WTC11 (cell line): ENCODE results near the gene SLC25A20. TPM values are rescaled to one million over a fixed set of nuclear protein-coding genes. Genes with fewer than 3 reads are reported as not detected.

Experiments
- ARID4B ChIP-seq: sonication (generic); formaldehyde crosslinking; IDR thresholded peaks from 2 replicates; pipeline ENCODE4 v1.8.0; 2023; ENCODE audit warnings: missing genetic modification reagents, mild to moderate bottlenecking, borderline replicate concordance
- CREM ChIP-seq: sonication (generic); formaldehyde crosslinking; IDR thresholded peaks from 2 replicates; pipeline ENCODE4 v1.8.1; 2022; ENCODE audit warnings: mild to moderate bottlenecking, missing genetic modification reagents, moderate library complexity
- ETV6 ChIP-seq: sonication (generic); formaldehyde crosslinking; IDR thresholded peaks from 2 replicates; pipeline ENCODE4 v1.8.1; 2022; ENCODE audit warnings: mild to moderate bottlenecking, missing genetic modification reagents
- FOXJ3 ChIP-seq: sonication (generic); formaldehyde crosslinking; IDR thresholded peaks from 2 replicates; pipeline ENCODE4 v1.9.0; 2021; ENCODE audit warnings: missing genetic modification reagents, mild to moderate bottlenecking, borderline replicate concordance
- FOXK1 ChIP-seq: sonication (generic); formaldehyde crosslinking; IDR thresholded peaks from 2 replicates; pipeline ENCODE4 v1.8.0; 2022; ENCODE audit warnings: mild to moderate bottlenecking, moderate library complexity, missing genetic modification reagents
- GABPB1 ChIP-seq: sonication (generic); formaldehyde crosslinking; IDR thresholded peaks from 2 replicates; pipeline ENCODE4 v1.8.1; 2023; ENCODE audit warnings: mild to moderate bottlenecking, missing genetic modification reagents
- IRF2 ChIP-seq: sonication (generic); formaldehyde crosslinking; IDR thresholded peaks from 2 replicates; pipeline ENCODE4 v1.8.0; 2022; ENCODE audit warnings: low read depth, missing genetic modification reagents, borderline replicate concordance
- KAT7 ChIP-seq: sonication (generic); formaldehyde crosslinking; IDR thresholded peaks from 2 replicates; pipeline ENCODE4 v1.8.1; 2023; ENCODE audit warnings: missing genetic modification reagents, mild to moderate bottlenecking, borderline replicate concordance
- MAX ChIP-seq: sonication (generic); formaldehyde crosslinking; IDR thresholded peaks from 2 replicates; pipeline ENCODE4 v1.8.0; 2022; ENCODE audit warnings: mild to moderate bottlenecking, missing genetic modification reagents
- NFYB ChIP-seq: sonication (generic); formaldehyde crosslinking; conservative IDR thresholded peaks from 2 replicates; pipeline ENCODE4 v1.8.0; 2022; ENCODE audit warnings: low read depth, missing genetic modification reagents
- NR1H2 ChIP-seq: sonication (generic); formaldehyde crosslinking; IDR thresholded peaks from 2 replicates; pipeline ENCODE4 v1.9.0; 2021; ENCODE audit warnings: mild to moderate bottlenecking, moderate library complexity, missing genetic modification reagents
- OVOL2 ChIP-seq: fragments of 250-450 bp; sonication (Bioruptor Pico); IDR thresholded peaks from 2 replicates; pipeline ENCODE4 v1.9.0; 2021; ENCODE audit warnings: mild to moderate bottlenecking, borderline replicate concordance
- PREB ChIP-seq: sonication (generic); formaldehyde crosslinking; IDR thresholded peaks from 2 replicates; pipeline ENCODE4 v1.8.1; 2022; ENCODE audit warnings: mild to moderate bottlenecking, missing genetic modification reagents, moderate library complexity, borderline replicate concordance
- TEAD1 ChIP-seq: sonication (generic); formaldehyde crosslinking; IDR thresholded peaks from 2 replicates; pipeline ENCODE4 v1.8.0; 2022; ENCODE audit warnings: mild to moderate bottlenecking, missing genetic modification reagents
- TP53 ChIP-seq: sonication (generic); formaldehyde crosslinking; IDR thresholded peaks from 2 replicates; pipeline ENCODE4 v1.8.1; 2023; ENCODE audit warnings: mild to moderate bottlenecking, missing genetic modification reagents
- ZBTB21 ChIP-seq: sonication (generic); formaldehyde crosslinking; IDR thresholded peaks from 2 replicates; pipeline ENCODE4 v1.8.1; 2023; ENCODE audit warnings: mild to moderate bottlenecking, missing genetic modification reagents, borderline replicate concordance
- ZNF138 ChIP-seq: sonication (generic); formaldehyde crosslinking; conservative IDR thresholded peaks from 2 replicates; pipeline ENCODE4 v1.8.1; 2022; ENCODE audit warnings: mild to moderate bottlenecking, moderate library complexity, missing genetic modification reagents
- ZNF232 ChIP-seq: sonication (generic); formaldehyde crosslinking; IDR thresholded peaks from 2 replicates; pipeline ENCODE4 v1.8.0; 2022; ENCODE audit warnings: mild to moderate bottlenecking, missing genetic modification reagents
- ZSCAN18 ChIP-seq: fragments of 250-450 bp; sonication (Bioruptor Pico); IDR thresholded peaks from 2 replicates; pipeline ENCODE4 v2.1.2; 2022; ENCODE audit warnings: mild to moderate bottlenecking, moderate library complexity
- total RNA-seq: library from RNA; stranded (reverse); gene quantifications from 3 replicates; pipeline ENCODE4 v1.2.3, GENCODE V29; 2021
- TF ChIP-seq, protein P1 (sequence below): sonication (generic); formaldehyde crosslinking; IDR thresholded peaks from 2 replicates; pipeline ENCODE4 v1.8.0; 2023; ENCODE audit warnings: mild to moderate bottlenecking, missing genetic modification reagents
- TF ChIP-seq, protein P2 (sequence below): fragments of 250-450 bp; sonication (Bioruptor Pico); IDR thresholded peaks from 2 replicates; pipeline ENCODE4 v1.9.0; 2021; ENCODE audit warnings: mild to moderate bottlenecking
- TF ChIP-seq, protein P3 (sequence below): sonication (generic); formaldehyde crosslinking; IDR thresholded peaks from 2 replicates; pipeline ENCODE4 v1.8.0; 2022; ENCODE audit warnings: mild to moderate bottlenecking, missing genetic modification reagents
- TF ChIP-seq, protein P4 (sequence below): sonication (generic); formaldehyde crosslinking; IDR thresholded peaks from 2 replicates; pipeline ENCODE4 v1.8.1; 2022; ENCODE audit warnings: mild to moderate bottlenecking, moderate library complexity, missing genetic modification reagents

SLC25A20 gene
- total RNA-seq, 1 experiment from 2014 or later: 4.9 TPM

GRCh38 chr3:48847504-48848423 lies 50.9 kb downstream of the SLC25A20 start, which contains the start of gene PRKAR2A (continued):
- TF ChIP-seq PREB (no peak; the same call in 1 of the 2 replicates), FOXK1 (CRISPR knock-in tag) (peak; percentile 81), MAX (peak; percentile 78), TP53 (CRISPR knock-in tag) (0 out of 2 replicates have a peak, but pooled peaks have one; percentile 20), ZSCAN18 (CRISPR knock-in tag) (no peak), ARID4B (CRISPR knock-in tag) (no peak; the same call in 1 of the 2 replicates), ETV6 (0 out of 2 replicates have a peak, but pooled peaks have one; percentile 8), FOXJ3 (no peak), OVOL2 (CRISPR knock-in tag) (no peak), CREM (CRISPR knock-in tag) (peak; percentile 73; the same call in 1 of the 2 replicates), ZNF232 (no peak; the same call in 1 of the 2 replicates), NFYB (CRISPR knock-in tag) (no peak), ZBTB21 (no peak; the same call in 1 of the 2 replicates), ZNF138 (CRISPR knock-in tag) (no peak), NR1H2 (CRISPR knock-in tag) (no peak), IRF2 (CRISPR knock-in tag) (no peak), GABPB1 (CRISPR knock-in tag) (peak; percentile 57), TEAD1 (CRISPR knock-in tag) (peak; percentile 74; the same call in 1 of the 2 replicates), KAT7 (CRISPR knock-in tag) (0 out of 2 replicates have a peak, but pooled peaks have one; percentile 61)
- TF ChIP-seq, protein P1, sequence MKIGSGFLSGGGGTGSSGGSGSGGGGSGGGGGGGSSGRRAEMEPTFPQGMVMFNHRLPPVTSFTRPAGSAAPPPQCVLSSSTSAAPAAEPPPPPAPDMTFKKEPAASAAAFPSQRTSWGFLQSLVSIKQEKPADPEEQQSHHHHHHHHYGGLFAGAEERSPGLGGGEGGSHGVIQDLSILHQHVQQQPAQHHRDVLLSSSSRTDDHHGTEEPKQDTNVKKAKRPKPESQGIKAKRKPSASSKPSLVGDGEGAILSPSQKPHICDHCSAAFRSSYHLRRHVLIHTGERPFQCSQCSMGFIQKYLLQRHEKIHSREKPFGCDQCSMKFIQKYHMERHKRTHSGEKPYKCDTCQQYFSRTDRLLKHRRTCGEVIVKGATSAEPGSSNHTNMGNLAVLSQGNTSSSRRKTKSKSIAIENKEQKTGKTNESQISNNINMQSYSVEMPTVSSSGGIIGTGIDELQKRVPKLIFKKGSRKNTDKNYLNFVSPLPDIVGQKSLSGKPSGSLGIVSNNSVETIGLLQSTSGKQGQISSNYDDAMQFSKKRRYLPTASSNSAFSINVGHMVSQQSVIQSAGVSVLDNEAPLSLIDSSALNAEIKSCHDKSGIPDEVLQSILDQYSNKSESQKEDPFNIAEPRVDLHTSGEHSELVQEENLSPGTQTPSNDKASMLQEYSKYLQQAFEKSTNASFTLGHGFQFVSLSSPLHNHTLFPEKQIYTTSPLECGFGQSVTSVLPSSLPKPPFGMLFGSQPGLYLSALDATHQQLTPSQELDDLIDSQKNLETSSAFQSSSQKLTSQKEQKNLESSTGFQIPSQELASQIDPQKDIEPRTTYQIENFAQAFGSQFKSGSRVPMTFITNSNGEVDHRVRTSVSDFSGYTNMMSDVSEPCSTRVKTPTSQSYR (CRISPR knock-in tag): no peak
- TF ChIP-seq, protein P2, sequence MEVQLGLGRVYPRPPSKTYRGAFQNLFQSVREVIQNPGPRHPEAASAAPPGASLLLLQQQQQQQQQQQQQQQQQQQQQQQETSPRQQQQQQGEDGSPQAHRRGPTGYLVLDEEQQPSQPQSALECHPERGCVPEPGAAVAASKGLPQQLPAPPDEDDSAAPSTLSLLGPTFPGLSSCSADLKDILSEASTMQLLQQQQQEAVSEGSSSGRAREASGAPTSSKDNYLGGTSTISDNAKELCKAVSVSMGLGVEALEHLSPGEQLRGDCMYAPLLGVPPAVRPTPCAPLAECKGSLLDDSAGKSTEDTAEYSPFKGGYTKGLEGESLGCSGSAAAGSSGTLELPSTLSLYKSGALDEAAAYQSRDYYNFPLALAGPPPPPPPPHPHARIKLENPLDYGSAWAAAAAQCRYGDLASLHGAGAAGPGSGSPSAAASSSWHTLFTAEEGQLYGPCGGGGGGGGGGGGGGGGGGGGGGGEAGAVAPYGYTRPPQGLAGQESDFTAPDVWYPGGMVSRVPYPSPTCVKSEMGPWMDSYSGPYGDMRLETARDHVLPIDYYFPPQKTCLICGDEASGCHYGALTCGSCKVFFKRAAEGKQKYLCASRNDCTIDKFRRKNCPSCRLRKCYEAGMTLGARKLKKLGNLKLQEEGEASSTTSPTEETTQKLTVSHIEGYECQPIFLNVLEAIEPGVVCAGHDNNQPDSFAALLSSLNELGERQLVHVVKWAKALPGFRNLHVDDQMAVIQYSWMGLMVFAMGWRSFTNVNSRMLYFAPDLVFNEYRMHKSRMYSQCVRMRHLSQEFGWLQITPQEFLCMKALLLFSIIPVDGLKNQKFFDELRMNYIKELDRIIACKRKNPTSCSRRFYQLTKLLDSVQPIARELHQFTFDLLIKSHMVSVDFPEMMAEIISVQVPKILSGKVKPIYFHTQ (CRISPR knock-in tag): no peak
- TF ChIP-seq, protein P3, sequence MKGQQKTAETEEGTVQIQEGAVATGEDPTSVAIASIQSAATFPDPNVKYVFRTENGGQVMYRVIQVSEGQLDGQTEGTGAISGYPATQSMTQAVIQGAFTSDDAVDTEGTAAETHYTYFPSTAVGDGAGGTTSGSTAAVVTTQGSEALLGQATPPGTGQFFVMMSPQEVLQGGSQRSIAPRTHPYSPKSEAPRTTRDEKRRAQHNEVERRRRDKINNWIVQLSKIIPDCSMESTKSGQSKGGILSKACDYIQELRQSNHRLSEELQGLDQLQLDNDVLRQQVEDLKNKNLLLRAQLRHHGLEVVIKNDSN (CRISPR knock-in tag): no peak
- TF ChIP-seq, protein P4, sequence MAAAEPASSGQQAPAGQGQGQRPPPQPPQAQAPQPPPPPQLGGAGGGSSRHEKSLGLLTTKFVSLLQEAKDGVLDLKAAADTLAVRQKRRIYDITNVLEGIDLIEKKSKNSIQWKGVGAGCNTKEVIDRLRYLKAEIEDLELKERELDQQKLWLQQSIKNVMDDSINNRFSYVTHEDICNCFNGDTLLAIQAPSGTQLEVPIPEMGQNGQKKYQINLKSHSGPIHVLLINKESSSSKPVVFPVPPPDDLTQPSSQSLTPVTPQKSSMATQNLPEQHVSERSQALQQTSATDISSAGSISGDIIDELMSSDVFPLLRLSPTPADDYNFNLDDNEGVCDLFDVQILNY (CRISPR knock-in tag): peak; percentile 71; the same call in 1 of the 2 replicates
